Activated CD4-positive, alpha-beta memory T cell treated with anti-CD3 and anti-CD28 coated beads, Interleukin-2, amount 10 ng/mL, durations not matched to agents 7 days and 5 days (primary cell): ENCODE results near the gene CELSR2. TPM values are rescaled to one million over a fixed set of nuclear protein-coding genes. Genes with fewer than 3 reads are reported as not detected.

Source experiments
- CTCF ChIA-PET: fragments of 350-600 bp; sonication (Branson Sonifier 250); formaldehyde crosslinking; loops from one replicate; lab custom pipeline; 2021; ENCODE audit warnings: antibody characterized with exemption, inconsistent platforms; lab: Charles Lee
- POLR2A ChIA-PET: fragments of 350-600 bp; sonication (Branson Sonifier 250); formaldehyde crosslinking; loops from one replicate; lab custom pipeline; 2021; ENCODE audit warnings: antibody characterized with exemption; lab: Charles Lee
- DNase-seq: peaks from one replicate; pipeline ENCODE4 v3.0.0-alpha.2; 2020
- H3K27ac Mint-ChIP-seq: one replicate; pipeline ENCODE4 v1.8.0; 2021; ENCODE audit warnings: mild to moderate bottlenecking, mixed read lengths
- H3K27me3 Mint-ChIP-seq: one replicate; pipeline ENCODE4 v1.8.0; 2021; ENCODE audit warnings: mixed read lengths
- H3K36me3 Mint-ChIP-seq: one replicate; pipeline ENCODE4 v1.8.0; 2021; ENCODE audit warnings: low read depth, mixed read lengths
- H3K4me1 Mint-ChIP-seq: one replicate; pipeline ENCODE4 v1.8.0; 2021; ENCODE audit warnings: mixed read lengths
- H3K4me3 Mint-ChIP-seq: one replicate; pipeline ENCODE4 v1.8.0; 2021; ENCODE audit warnings: mild to moderate bottlenecking, mixed read lengths
- H3K9me3 Mint-ChIP-seq: one replicate; pipeline ENCODE4 v1.8.0; 2021; ENCODE audit warnings: mixed read lengths
- total RNA-seq, 2 experiments: library from RNA; stranded (reverse); gene quantifications; one replicate each; pipeline ENCODE4 v1.2.3, GENCODE V29; 2021

The CELSR2 gene
- total RNA-seq, 2 experiments from 2014 or later, result 2.0 to 2.2 TPM

GRCh38 chr1:109263234-109263596, 13.9 kb downstream of the CELSR2 start:
- ChIA-PET CTCF (interaction anchor here (0.7 to 3.9 kb wide), 8 partner anchors 10 to 269 kb away, joined by 3 to 38 read pairs (median 5); partner anchors contain the start of gene SORT1), POLR2A (interaction anchor here (0.7 kb wide), 1 partner anchor 269 kb away, joined by 3 read pairs; no protein-coding TSS in a partner anchor)
- no peak for DNase-seq
- no peak overlapping the region for H3K27ac Mint-ChIP-seq
- no peak overlapping the region for H3K4me3 Mint-ChIP-seq
- no peaks in the 10 kb centered on the region for H3K27me3 Mint-ChIP-seq
- H3K4me1 Mint-ChIP-seq, result peaks cover 2% of the 10 kb centered on the region
- no peaks in the 10 kb centered on the region for H3K36me3 Mint-ChIP-seq
- no peaks in the 10 kb centered on the region for H3K9me3 Mint-ChIP-seq

GRCh38 chr1:109263597-109264378, 14.4 kb downstream of the CELSR2 start:
- H3K9me3 Mint-ChIP-seq, result no peaks in the 10 kb centered on the region
- POLR2A ChIA-PET, result interaction anchor here (0.9 kb wide), 1 partner anchor 135 kb away, joined by 3 read pairs; no protein-coding TSS in a partner anchor
- no peaks in the 10 kb centered on the region for H3K27me3 Mint-ChIP-seq
- peak; percentile 79 for DNase-seq
- H3K36me3 Mint-ChIP-seq, result no peaks in the 10 kb centered on the region
- peaks cover 2% of the 10 kb centered on the region for H3K4me1 Mint-ChIP-seq
- CTCF ChIA-PET, result interaction anchor here (0.7 to 3.9 kb wide), 12 partner anchors 10 to 269 kb away, joined by 3 to 38 read pairs (median 4); partner anchors contain the start of genes PSRC1 and SORT1
- H3K4me3 Mint-ChIP-seq, result no peak overlapping the region
- H3K27ac Mint-ChIP-seq, result no peak overlapping the region

GRCh38 chr1:109264379-109264755, 15.0 kb downstream of the CELSR2 start:
- no peak overlapping the region for H3K4me3 Mint-ChIP-seq
- DNase-seq, result no peak
- no peaks in the 10 kb centered on the region for H3K27me3 Mint-ChIP-seq
- H3K9me3 Mint-ChIP-seq, result no peaks in the 10 kb centered on the region
- H3K4me1 Mint-ChIP-seq, result peaks cover 2% of the 10 kb centered on the region
- no peaks in the 10 kb centered on the region for H3K36me3 Mint-ChIP-seq
- POLR2A ChIA-PET, result interaction anchor here (0.9 kb wide), 1 partner anchor 135 kb away, joined by 3 read pairs; no protein-coding TSS in a partner anchor
- CTCF ChIA-PET, result interaction anchor here (0.7 to 3.9 kb wide), 13 partner anchors 11 to 268 kb away, joined by 3 to 38 read pairs (median 4); partner anchors contain the start of genes PSRC1 and SORT1
- no peak overlapping the region for H3K27ac Mint-ChIP-seq

- DNase-seq, result no peak
- Mint-ChIP-seq H3K27ac (no peak overlapping the region), H3K9me3 (no peaks in the 10 kb centered on the region), H3K4me1 (peaks cover 2% of the 10 kb centered on the region), H3K27me3 (no peaks in the 10 kb centered on the region), H3K36me3 (no peaks in the 10 kb centered on the region), H3K4me3 (no peak overlapping the region)
- ChIA-PET POLR2A (no interaction called here), CTCF (interaction anchor here (1.3 to 3.9 kb wide), 6 partner anchors 12 to 268 kb away, joined by 3 to 38 read pairs (median 9); partner anchors contain the start of genes PSRC1 and SORT1)
Observed at GRCh38 chr1:109265016-109265415, 15.7 kb downstream of the CELSR2 start.

GRCh38 chr1:109265741-109266330, 16.5 kb downstream of the CELSR2 start:
- no peaks in the 10 kb centered on the region for H3K27me3 Mint-ChIP-seq
- H3K27ac Mint-ChIP-seq, result no peak overlapping the region
- POLR2A ChIA-PET, result no interaction called here
- DNase-seq, result no peak
- no peaks in the 10 kb centered on the region for H3K9me3 Mint-ChIP-seq
- CTCF ChIA-PET, result interaction anchor here (0.6 to 3.9 kb wide), 4 partner anchors 11 to 267 kb away, joined by 3 to 38 read pairs (median 16); partner anchors contain the start of gene SORT1
- no peaks in the 10 kb centered on the region for H3K36me3 Mint-ChIP-seq
- H3K4me3 Mint-ChIP-seq, result no peak overlapping the region
- peaks cover 2% of the 10 kb centered on the region for H3K4me1 Mint-ChIP-seq

GRCh38 chr1:109266965-109267364, 17.6 kb downstream of the CELSR2 start:
- Mint-ChIP-seq H3K27me3 (no peaks in the 10 kb centered on the region), H3K36me3 (no peaks in the 10 kb centered on the region), H3K4me3 (no peak overlapping the region), H3K27ac (no peak overlapping the region), H3K9me3 (no peaks in the 10 kb centered on the region), H3K4me1 (peaks cover 2% of the 10 kb centered on the region)
- POLR2A ChIA-PET, result interaction anchor here (1.1 kb wide), 1 partner anchor 132 kb away, joined by 4 read pairs; no protein-coding TSS in a partner anchor
- CTCF ChIA-PET, result interaction anchor here (2.5 to 3.9 kb wide), 3 partner anchors 10 to 266 kb away, joined by 10 to 38 read pairs (median 22); partner anchors contain the start of gene SORT1
- DNase-seq, result no peak

GRCh38 chr1:109267743-109268300, 18.5 kb downstream of the CELSR2 start:
- no peak for DNase-seq
- H3K27me3 Mint-ChIP-seq, result no peaks in the 10 kb centered on the region
- ChIA-PET POLR2A (interaction anchor here (1.1 kb wide), 1 partner anchor 131 kb away, joined by 4 read pairs; no protein-coding TSS in a partner anchor), CTCF (interaction anchor here (0.6 to 0.9 kb wide), 3 partner anchors 15 to 436 kb away, joined by 3 to 5 read pairs (median 3); partner anchors contain the start of gene PSRC1)
- no peak overlapping the region for H3K4me3 Mint-ChIP-seq
- peaks cover 2% of the 10 kb centered on the region for H3K4me1 Mint-ChIP-seq
- H3K36me3 Mint-ChIP-seq, result no peaks in the 10 kb centered on the region
- no peaks in the 10 kb centered on the region for H3K9me3 Mint-ChIP-seq
- no peak overlapping the region for H3K27ac Mint-ChIP-seq

GRCh38 chr1:109268431-109269211, 19.3 kb downstream of the CELSR2 start:
- no peak overlapping the region for H3K27ac Mint-ChIP-seq
- CTCF ChIA-PET, result interaction anchor here (0.7 to 0.9 kb wide), 2 partner anchors 14 to 130 kb away, joined by 3 read pairs; partner anchors contain the start of gene PSRC1

GRCh38 chr1:109269212-109269980, 20.1 kb downstream of the CELSR2 start:
- no peak overlapping the region for H3K27ac Mint-ChIP-seq
- H3K27me3 Mint-ChIP-seq, result no peaks in the 10 kb centered on the region
- H3K9me3 Mint-ChIP-seq, result no peaks in the 10 kb centered on the region
- no peaks in the 10 kb centered on the region for H3K36me3 Mint-ChIP-seq
- DNase-seq, result no peak
- H3K4me3 Mint-ChIP-seq, result no peak overlapping the region
- ChIA-PET CTCF (no interaction called here), POLR2A (no interaction called here)
- H3K4me1 Mint-ChIP-seq, result peaks cover 3% of the 10 kb centered on the region

More at GRCh38 chr1:109268431-109269211, 19.3 kb downstream of the CELSR2 start:
- H3K4me1 Mint-ChIP-seq, result no peaks in the 10 kb centered on the region
- POLR2A ChIA-PET, result no interaction called here
- DNase-seq, result no peak
- no peaks in the 10 kb centered on the region for H3K36me3 Mint-ChIP-seq
- H3K4me3 Mint-ChIP-seq, result no peak overlapping the region
- H3K9me3 Mint-ChIP-seq, result no peaks in the 10 kb centered on the region
- no peaks in the 10 kb centered on the region for H3K27me3 Mint-ChIP-seq

- peaks cover 7% of the 10 kb centered on the region for H3K4me1 Mint-ChIP-seq
- H3K4me3 Mint-ChIP-seq, result no peak overlapping the region
- ChIA-PET POLR2A (no interaction called here), CTCF (no interaction called here)
- no peaks in the 10 kb centered on the region for H3K36me3 Mint-ChIP-seq
- no peaks in the 10 kb centered on the region for H3K27me3 Mint-ChIP-seq
- no peak for DNase-seq
- no peaks in the 10 kb centered on the region for H3K9me3 Mint-ChIP-seq
- H3K27ac Mint-ChIP-seq, result no peak overlapping the region
Observed at GRCh38 chr1:109269981-109270622, 20.8 kb downstream of the CELSR2 start.

GRCh38 chr1:109270623-109271317, 21.4 kb downstream of the CELSR2 start:
- Mint-ChIP-seq H3K36me3 (no peaks in the 10 kb centered on the region), H3K4me1 (peaks cover 12% of the 10 kb centered on the region), H3K4me3 (no peak overlapping the region), H3K27ac (no peak overlapping the region), H3K9me3 (no peaks in the 10 kb centered on the region), H3K27me3 (no peaks in the 10 kb centered on the region)
- POLR2A ChIA-PET, result no interaction called here
- CTCF ChIA-PET, result no interaction called here
- DNase-seq, result no peak
